GM12878 (cell line): ENCODE measurements around the gene TCF12. TPM values are rescaled to one million over a fixed set of nuclear protein-coding genes. Genes with fewer than 3 reads are reported as not detected.

ENCODE experiments used
- BACH1 ChIP-seq: fragments of 450-650 bp; IDR thresholded peaks from 2 replicates; pipeline ENCODE4 v1.6.1; 2017; ENCODE audit warnings: mild to moderate bottlenecking, borderline replicate concordance
- BMI1 ChIP-seq: fragments of 450-650 bp; IDR thresholded peaks from 2 replicates; pipeline ENCODE4 v1.6.1; 2016; ENCODE audit warnings: mild to moderate bottlenecking, moderate library complexity, borderline replicate concordance
- GABPA ChIP-seq: IDR thresholded peaks from 2 replicates; pipeline ENCODE4 v1.6.1; 2014; ENCODE audit warnings: antibody characterized with exemption, low read depth, mild to moderate bottlenecking, inconsistent platforms
- HSF1 ChIP-seq: fragments of 150-350 bp; IDR thresholded peaks from 2 replicates; pipeline ENCODE4 v1.6.1; 2014; ENCODE audit warnings: mild to moderate bottlenecking, low read depth, low read length
- IKZF2 ChIP-seq, 2 experiments: fragments of 450-650 bp; IDR thresholded peaks; 2 replicates each; pipeline ENCODE4 v1.6.1; 2017; ENCODE audit warnings: mild to moderate bottlenecking in 2 of 2, moderate library complexity in 2 of 2
- IRF5 ChIP-seq: fragments of 450-650 bp; IDR thresholded peaks from 2 replicates; pipeline ENCODE4 v1.6.1; 2017; ENCODE audit warnings: borderline replicate concordance
- NFIC ChIP-seq: IDR thresholded peaks from 2 replicates; pipeline ENCODE4 v1.6.1; 2012; ENCODE audit warnings: low read depth, mild to moderate bottlenecking, inconsistent platforms, low read length, moderate library complexity
- NR2C1 ChIP-seq: fragments of 450-650 bp; IDR thresholded peaks from 2 replicates; pipeline ENCODE4 v1.6.1; 2017; ENCODE audit warnings: antibody characterized with exemption, mild to moderate bottlenecking, moderate library complexity
- PBX3 ChIP-seq: IDR thresholded peaks from 2 replicates; pipeline ENCODE4 v1.6.1; 2011; ENCODE audit warnings: mild to moderate bottlenecking, low read depth, low read length, moderate library complexity; ENCODE audit not compliant: insufficient replicate concordance
- RB1 ChIP-seq: fragments of 450-650 bp; formaldehyde crosslinking; IDR thresholded peaks from 2 replicates; pipeline ENCODE4 v1.6.1; 2017; ENCODE audit warnings: mild to moderate bottlenecking, borderline replicate concordance
- RELB ChIP-seq: fragments of 450-650 bp; IDR thresholded peaks from 2 replicates; pipeline ENCODE4 v1.6.1; 2017; ENCODE audit warnings: low read depth, mild to moderate bottlenecking, moderate library complexity
- SKIL ChIP-seq: fragments of 450-650 bp; IDR thresholded peaks from 2 replicates; pipeline ENCODE4 v1.6.1; 2017; ENCODE audit warnings: mild to moderate bottlenecking, low read depth, inconsistent platforms; ENCODE audit not compliant: poor library complexity, severe bottlenecking
- SRF ChIP-seq, 2 experiments: IDR thresholded peaks; 2 replicates each; pipeline ENCODE4 v1.6.1; 2011; ENCODE audit warnings: low read depth in 2 of 2, low read length in 2 of 2, mild to moderate bottlenecking in 1 of 2, moderate library complexity in 1 of 2
- STAT1 ChIP-seq: fragments of 450-650 bp; conservative IDR thresholded peaks from 2 replicates; pipeline ENCODE4 v1.6.1; 2014; ENCODE audit warnings: antibody characterized with exemption, mild to moderate bottlenecking
- TAF1 ChIP-seq: IDR thresholded peaks from 2 replicates; pipeline ENCODE4 v1.6.1; 2011; ENCODE audit warnings: mild to moderate bottlenecking, low read depth, low read length, borderline replicate concordance
- TBL1XR1 ChIP-seq: IDR thresholded peaks from 2 replicates; pipeline ENCODE4 v1.6.1; 2012; ENCODE audit warnings: low read depth, low read length, improper control_type of control experiment
- TCF3 ChIP-seq: IDR thresholded peaks from 2 replicates; pipeline ENCODE4 v1.6.1; 2012; ENCODE audit warnings: low read depth, mild to moderate bottlenecking, low read length, borderline replicate concordance; ENCODE audit not compliant: insufficient read depth
- WRNIP1 ChIP-seq: IDR thresholded peaks from 2 replicates; pipeline ENCODE4 v1.6.1; 2011; ENCODE audit warnings: low read depth, low read length, improper control_type of control experiment, borderline replicate concordance
- YBX1 ChIP-seq: fragments of 450-650 bp; IDR thresholded peaks from 2 replicates; pipeline ENCODE4 v1.6.1; 2016; ENCODE audit warnings: antibody characterized with exemption
- ZBED1 ChIP-seq: IDR thresholded peaks from 2 replicates; pipeline ENCODE4 v1.6.1; 2016; ENCODE audit warnings: borderline replicate concordance
- ZNF217 ChIP-seq: fragments of 450-650 bp; IDR thresholded peaks from 2 replicates; pipeline ENCODE4 v1.6.1; 2017; ENCODE audit warnings: antibody characterized with exemption, mild to moderate bottlenecking
- ZNF274 ChIP-seq: IDR thresholded peaks from one replicate; pipeline ENCODE4 v1.8.0; 2011; ENCODE audit not compliant: insufficient read length, insufficient read depth
- ZNF384 ChIP-seq: IDR thresholded peaks from 2 replicates; pipeline ENCODE4 v1.6.1; 2012; ENCODE audit warnings: low read depth, mild to moderate bottlenecking, low read length, improper control_type of control experiment, borderline replicate concordance
- polyA plus RNA-seq, 11 experiments: library from polyadenylated mRNA; depleted of rRNA in 4 of 11; unstranded in 6 of 11; stranded (reverse) in 5 of 11; fragments of >200 nt; fragmentation: Nextera tagmentation in 4 of 11; fragmentation: Illumina TruSeq in 1 of 11; extraction: Ambion mirVana in 4 of 11; extraction: Trizol in 1 of 11; gene quantifications; 1 replicate in 1 of 11; 2 replicates in 10 of 11; pipeline versions ENCODE4 v1.2.1 to v1.2.3, GENCODE V29; 2011 to 2016; ENCODE audit warnings: inconsistent platforms in 2 of 11, missing spikeins in 2 of 11, low read depth in 1 of 11
- total RNA-seq, 4 experiments: library from RNA; depleted of rRNA in 3 of 4; stranded (reverse); fragments of >200 nt in 3 of 4; fragmentation: Illumina TruSeq in 1 of 4; extraction: Trizol in 1 of 4; gene quantifications; 2 replicates each; pipeline versions ENCODE4 v1.2.1 to v1.2.3, GENCODE V29; 2013 to 2021

TCF12 gene
- total and polyA plus RNA-seq, 10 of the 15 experiments (the other 5 are each of a cell fraction or from before 2014, with no cell fraction given), result 8.2 to 70.9 (median 49.5) TPM

GRCh38 chr15:57045741-57046382 is 127.4 kb downstream of the TCF12 start (continued):
- TF ChIP-seq BMI1 (no peak), STAT1 (no peak), RB1 (no peak), ZBED1 (no peak), TBL1XR1 (no peak), HSF1 (no peak), RELB (0 out of 2 replicates have a peak, but pooled peaks have one; percentile 45), IKZF2 (IDR thresholded peaks at IDR 0.05) (peak; percentile 76 to 83), PBX3 (no peak), ZNF217 (0 out of 2 replicates have a peak, but pooled peaks have one; percentile 34), GABPA (no peak), SRF (IDR thresholded peaks at IDR 0.05; ENCODE audit: low read depth in 2 of 2, low read length in 2 of 2) (no peak), YBX1 (no peak), ZNF384 (no peak), ZNF274 (no peak), NFIC (peak; percentile 57; the same call in 1 of the 2 replicates), SKIL (peak; percentile 17), TAF1 (no peak), IRF5 (no peak), WRNIP1 (no peak), NR2C1 (no peak), BACH1 (no peak), TCF3 (no peak)
